HG03469 (cell line): Measurements from ENCODE around the gene EGLN1.

Experiments
- ATAC-seq: cut with Tn5 transposase; IDR thresholded peaks from one replicate; pipeline ENCODE4 v1.9.1; 2021; ENCODE audit warnings: mild to moderate bottlenecking, moderate library complexity, moderate number of reproducible peaks; ENCODE audit not compliant: unreplicated experiment

Gene EGLN1

DNA sequence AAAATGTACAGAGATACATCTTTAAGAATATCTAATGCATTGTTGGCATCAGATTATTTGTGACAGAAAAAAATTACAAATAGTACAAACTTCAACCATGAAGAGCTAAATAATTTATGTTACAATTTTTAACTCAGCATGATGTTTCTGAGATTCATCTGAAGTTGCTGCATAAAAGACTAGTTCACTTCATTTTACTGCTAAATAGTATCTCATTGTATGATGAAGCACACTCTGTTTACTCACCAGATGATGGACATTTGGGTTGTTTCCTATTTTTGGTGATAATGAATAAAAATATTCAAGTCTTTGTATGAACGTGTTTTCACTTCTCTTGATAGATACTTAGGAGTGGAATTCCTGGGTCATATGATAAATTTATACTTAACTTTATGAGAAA is 20.6 kb downstream of the EGLN1 start:
- no peak for ATAC-seq

DNA sequence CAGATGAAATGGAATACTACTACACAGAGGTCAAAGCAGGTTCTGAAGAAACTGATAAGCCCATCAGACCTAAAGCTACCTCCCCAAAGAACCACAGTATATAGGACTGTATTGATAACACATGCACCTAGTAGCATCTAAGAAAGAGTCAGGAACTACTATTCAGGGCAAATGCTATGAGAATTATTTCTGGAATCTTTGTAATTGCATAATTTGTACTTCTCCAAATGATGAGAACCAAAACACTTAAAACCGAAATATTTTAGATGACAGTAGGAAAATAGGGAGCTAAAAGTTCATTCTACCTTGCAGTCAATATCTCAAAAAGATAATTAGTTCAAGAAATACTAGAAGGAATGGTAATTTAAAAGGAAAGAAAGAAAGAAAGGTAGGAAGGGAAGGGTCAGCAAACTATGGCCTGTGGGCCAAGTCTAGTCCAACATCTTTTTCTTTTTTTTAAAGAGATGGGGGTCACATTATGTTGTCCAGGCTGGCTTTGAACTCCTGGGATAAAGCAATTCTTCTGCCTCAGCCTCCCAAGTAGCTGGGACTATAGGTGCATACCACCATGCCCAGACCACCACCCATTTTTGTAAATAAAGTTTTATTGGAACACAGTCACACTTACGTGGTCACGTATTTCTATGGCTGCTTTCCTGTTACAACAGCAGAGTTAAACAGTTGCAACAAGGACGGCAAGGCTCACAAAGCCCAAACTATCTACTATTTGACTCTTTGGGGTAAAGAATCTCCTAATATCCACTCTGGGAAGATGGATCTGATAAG is 24.0 kb downstream of the EGLN1 start:
- ATAC-seq = no peak

DNA sequence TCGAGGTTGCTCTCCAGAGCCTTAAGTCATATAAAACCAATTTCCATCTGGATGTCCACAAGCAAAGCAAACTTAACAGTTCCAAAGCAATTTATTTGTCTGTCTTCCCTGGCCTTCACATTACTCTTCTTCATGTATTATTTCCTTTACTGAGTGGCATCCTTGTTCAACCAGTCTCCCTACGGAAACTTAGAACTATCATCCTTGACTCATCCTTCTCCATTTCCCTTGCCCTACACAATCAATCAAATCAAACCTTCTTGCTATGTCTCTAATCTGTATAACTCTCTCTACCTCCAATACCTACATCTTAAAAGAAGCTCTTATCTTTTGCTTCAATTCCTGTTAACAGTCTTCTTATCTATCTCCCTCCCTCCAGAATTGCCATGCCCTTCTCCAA is 25.4 kb downstream of the EGLN1 start:
- ATAC-seq = no peak

DNA sequence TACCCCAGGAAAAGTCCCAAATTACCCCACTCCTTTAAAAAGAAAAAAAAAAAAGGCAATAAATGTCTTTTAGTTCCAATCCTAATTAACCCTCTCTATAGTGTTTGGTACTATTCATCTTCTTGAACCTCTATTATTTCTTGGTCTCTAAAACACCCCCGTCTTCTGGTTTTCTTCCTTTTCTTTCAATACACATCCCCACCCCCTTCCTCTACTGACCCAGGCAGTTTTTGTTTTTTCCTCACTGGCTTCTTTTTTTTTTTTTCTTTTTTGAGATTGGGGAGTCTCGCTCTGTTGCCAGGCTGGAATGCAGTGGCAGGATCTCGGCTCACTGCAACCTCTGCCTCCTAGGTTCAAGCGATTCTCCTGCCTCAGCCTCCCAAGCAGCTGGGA is 26.1 kb downstream of the EGLN1 start:
- ATAC-seq = no peak

- ATAC-seq = no peak
Measured at GRCh38 chr1:231395076-231395997, 26.8 kb downstream of the EGLN1 start.

DNA sequence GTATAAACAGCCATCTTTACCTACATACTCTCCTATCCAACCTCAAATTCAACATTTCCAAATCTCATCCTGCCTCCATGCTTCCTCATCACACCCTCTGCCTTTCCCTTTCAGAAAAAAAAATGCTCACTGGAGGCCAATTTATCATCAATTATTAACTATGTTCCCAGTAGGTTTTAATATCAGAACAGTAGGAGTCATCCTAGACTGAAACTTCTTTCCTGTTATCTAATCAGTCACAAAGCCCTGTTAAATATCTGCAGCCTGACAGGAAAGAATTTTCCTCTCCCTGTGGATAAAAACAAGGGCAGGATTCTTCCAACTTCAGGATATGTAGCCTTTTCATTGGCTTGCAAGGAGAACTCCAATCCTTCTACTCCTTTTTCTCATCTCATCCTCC is 28.4 kb downstream of the EGLN1 start:
- ATAC-seq = no peak

DNA sequence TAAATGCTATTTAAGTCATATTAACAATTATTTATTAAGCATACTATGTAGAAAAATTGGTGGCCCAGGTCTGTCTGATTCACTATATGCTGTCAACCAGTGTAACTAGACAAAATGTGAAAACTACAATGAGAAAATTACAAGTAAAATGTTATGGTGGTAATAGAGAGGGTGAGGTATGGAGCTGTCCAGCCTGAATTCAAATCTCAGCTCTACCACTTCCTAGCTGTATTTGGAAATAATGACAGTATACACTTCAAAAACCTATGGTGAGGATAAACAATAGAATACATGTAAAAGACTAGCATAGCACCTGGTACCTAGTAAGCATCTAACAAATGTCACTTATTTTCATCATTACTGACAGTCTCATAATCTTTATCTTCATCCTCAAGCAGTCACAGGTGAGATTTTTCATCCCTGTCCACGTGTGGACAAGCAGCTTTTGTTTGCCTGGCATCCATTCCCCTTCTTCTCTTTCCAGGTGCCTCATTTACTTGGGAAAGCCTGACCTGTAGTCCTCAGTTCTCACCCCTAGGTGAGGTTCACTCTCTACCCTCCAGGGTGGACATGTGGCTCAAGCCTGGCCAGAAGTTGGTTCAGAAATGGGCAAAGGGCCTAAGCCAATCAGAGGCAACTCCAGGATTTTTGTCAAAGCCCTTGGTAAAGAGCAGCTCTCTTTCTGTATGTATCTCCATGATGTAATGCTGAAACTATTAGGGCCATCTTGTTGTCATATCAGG is 29.5 kb downstream of the EGLN1 start:
- no peak for ATAC-seq

- ATAC-seq = no peak
Measured at GRCh38 chr1:231390071-231390470, 32.0 kb downstream of the EGLN1 start.

DNA sequence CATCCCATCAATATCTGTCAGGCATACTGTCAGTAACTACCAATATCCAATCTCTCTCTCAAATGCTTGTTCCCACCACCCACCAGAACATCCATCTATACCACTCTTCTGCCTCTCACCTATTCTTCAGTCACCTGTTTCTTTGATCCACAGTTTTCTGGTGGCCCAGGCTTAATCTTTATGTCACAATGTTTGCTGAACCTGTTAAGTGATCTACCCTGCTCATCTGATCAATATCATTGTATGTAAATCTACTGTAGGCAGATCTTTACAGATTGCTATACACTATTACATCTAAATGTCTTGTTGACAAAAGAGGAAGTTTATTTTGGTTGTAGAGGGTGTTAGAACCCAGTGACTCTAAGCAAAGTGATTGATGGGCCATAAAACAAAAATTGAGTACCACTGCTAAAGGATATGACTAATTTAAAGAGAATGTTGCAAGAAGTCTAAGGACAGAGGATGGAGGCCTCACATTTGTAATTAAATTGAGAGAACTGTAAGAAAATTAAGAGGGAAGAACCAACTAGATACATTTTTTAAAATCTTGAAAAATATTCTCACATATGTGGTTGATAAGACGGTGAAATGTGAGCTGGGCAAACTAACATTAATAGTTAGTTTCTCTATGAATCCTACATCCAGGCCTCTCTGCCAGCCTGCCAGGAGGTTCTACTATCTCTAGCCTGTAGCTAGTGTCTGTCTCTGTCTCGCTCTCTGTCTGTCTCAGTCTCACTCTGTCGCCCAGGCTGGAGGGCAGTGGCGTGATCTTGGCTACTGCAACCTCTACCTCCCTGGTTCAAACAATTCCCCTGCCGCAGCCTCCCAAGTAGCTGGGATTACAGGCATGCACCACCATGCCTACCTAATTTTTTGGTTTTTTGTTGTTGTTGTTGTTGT is 34.1 kb downstream of the EGLN1 start:
- no peak for ATAC-seq

- no peak for ATAC-seq
Measured at GRCh38 chr1:231386466-231386865, 35.6 kb downstream of the EGLN1 start.

GRCh38 chr1:231385416-231385748 is 36.7 kb downstream of the EGLN1 start:
- no peak for ATAC-seq

GRCh38 chr1:231384696-231385415 is 37.2 kb downstream of the EGLN1 start:
- no peak for ATAC-seq

GRCh38 chr1:231383159-231383860 is 38.8 kb downstream of the EGLN1 start:
- no peak for ATAC-seq

DNA sequence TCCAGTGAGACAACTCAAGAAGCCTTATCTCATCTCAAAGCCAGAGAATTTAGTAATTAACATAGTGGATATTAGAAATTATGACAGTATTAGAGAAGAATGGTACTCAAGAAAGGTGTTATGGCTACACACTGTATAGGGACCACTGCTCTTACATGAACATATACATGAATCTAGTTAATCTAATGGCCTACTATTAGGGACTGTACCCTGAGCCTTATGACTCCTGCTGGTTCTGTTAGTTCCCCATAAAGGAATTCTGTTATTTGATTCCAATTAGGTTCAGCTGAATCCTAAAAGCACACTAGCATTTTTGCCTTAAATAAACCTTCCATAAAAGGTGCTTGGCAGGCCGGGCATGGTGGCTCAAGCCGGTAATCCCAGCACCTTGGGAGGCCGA is 39.7 kb downstream of the EGLN1 start:
- no peak for ATAC-seq

DNA sequence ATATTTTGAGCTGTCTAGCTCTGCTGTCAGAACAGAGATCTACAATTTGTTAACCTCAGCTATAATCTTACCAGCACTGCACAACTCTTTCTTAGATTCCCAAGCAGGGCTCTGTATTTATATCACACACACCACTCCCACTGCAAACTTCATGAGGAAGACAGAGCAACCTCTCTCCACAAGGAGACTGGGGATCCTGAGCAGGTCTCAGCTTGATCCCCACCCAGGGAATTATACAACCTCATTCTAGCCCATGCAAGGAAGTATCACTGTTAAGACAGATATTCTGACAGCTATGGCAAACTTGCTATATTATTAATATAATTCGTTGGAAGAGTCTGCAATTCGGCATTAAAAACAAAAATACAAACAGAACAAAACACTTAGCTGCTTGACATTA is 40.4 kb downstream of the EGLN1 start:
- no peak for ATAC-seq

DNA sequence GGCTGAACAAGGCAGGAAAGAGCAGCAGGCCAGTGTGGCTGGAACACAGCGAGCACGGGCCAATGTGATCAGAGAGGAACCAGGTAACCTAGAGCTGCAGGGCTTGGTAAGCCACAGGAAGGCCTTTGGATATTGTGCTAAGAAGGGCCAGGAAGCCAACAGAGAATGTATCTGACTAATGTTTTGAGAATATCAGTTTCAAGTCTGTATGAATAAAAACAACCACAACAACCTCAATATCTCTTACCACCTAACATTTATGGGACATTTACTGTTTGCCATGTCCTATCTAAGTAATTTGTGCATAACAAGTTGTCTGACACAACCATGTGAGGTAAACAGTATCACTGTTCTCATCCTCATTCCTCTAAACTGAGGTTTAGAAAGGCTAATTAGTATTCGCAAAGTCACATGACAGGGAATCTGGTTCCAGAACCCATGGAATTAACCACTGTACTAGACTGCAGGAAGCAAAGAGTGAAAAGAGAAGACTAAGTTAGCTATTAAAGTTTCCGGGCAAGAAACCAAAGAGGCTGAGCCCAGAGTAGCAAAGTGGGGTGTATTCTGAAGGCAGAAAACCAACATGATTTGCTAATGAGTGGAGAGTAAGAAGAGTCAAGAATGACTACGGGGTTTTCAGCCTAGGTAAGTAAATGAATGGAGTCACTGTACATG is 45.1 kb downstream of the EGLN1 start:
- ATAC-seq = no peak

- ATAC-seq = no peak
Measured at GRCh38 chr1:231376101-231376500, 46.0 kb downstream of the EGLN1 start.

DNA sequence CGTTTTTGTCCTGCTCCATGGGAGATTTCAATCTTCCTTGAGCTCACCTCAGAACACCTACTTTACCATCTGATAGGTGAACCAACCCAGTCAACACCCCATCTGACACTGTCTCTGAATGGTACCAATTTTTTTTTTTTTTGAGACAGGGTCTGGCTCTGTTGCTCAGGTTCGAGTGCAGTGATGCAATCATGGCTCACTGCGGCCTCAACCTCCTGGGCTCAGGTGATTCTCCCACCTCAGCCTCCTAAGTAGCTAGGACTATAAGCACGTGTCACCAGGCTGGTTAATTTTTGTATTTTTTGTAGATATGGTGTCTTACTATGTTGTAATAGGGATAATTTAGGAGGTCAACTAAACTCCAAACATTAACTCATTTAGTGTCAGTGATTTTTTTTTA is 47.7 kb downstream of the EGLN1 start:
- no peak for ATAC-seq

DNA sequence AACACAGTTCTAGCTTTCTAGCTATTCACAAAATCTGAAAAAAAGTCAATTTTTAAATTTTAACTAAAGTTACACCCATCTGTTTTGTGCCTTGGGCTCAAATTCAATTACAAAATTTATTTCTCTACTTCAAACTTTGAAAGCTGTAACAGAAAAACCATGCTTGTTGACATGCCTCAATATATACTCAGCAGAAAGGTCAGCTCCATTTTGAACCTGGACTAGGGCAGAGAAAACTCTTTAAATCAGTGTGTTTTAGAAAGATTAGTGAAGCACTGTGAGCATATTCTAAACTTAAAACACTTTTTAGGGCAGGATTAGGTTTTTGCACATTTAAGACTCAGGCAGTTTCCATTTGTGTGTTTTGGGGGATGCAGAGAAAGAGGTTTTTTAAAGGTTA is 49.6 kb downstream of the EGLN1 start:
- ATAC-seq = no peak
